ENCODE data around the gene CTNNA2.

DNA sequence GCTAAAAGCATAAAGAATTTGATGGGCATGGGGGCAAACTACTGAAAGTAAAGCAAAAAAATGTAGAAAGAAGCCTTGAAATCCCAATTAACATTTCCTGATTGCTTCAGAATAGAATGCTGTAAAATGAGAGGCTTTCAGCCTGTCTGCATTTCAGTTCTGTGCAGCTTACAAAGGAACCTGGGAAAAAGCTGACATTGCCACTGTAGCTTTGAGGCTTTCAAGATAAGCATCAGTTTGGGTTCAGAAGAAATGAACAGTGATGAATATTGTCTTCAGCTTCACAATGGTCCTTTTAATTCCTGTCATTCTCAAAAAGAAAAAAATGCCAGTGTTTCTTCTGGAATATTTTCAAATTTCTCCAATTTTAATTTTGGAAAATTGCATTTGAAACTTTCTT is 549.0 kb downstream of the CTNNA2 start:
- TF ChIP-seq POLR2AphosphoS5 (IDR thresholded peaks at IDR 0.05; ENCODE audit: low read depth, low read length) (no peak), POLR2A (IDR thresholded peaks at IDR 0.05; ENCODE audit: low read depth, low read length) (no peak), TAF1 (IDR thresholded peaks at IDR 0.05; ENCODE audit: borderline replicate concordance, low read depth, low read length) (no peak)
